ENCODE measurements around the gene PUM1.
"Not testable (repeated sequence)": the region's sequence is repeated elsewhere in the genome, so short reads cannot be mapped to it uniquely, and the experiment has no call there.

Gene PUM1

GRCh38 chr1:31064111-31064717, 1.3 kb downstream of the PUM1 start:
- DNase-seq = no peak

- DNase-seq = no peak
Measured at GRCh38 chr1:31063631-31064030, 1.9 kb downstream of the PUM1 start.

GRCh38 chr1:31062867-31063380, 2.6 kb downstream of the PUM1 start:
- DNase-seq = no peak

- not testable (repeated sequence) for DNase-seq
Measured at GRCh38 chr1:31062162-31062866, 3.2 kb downstream of the PUM1 start.

GRCh38 chr1:31058012-31058411, 7.5 kb downstream of the PUM1 start:
- no peak for DNase-seq

- DNase-seq = no peak
Measured at GRCh38 chr1:31055953-31056352, 9.6 kb downstream of the PUM1 start.

- no peak for DNase-seq
Measured at GRCh38 chr1:31055501-31055900, 10.0 kb downstream of the PUM1 start.

GRCh38 chr1:31054958-31055481, 10.5 kb downstream of the PUM1 start:
- no peak for DNase-seq

GRCh38 chr1:31054349-31054748, 11.2 kb downstream of the PUM1 start:
- DNase-seq = no peak

GRCh38 chr1:31052613-31053012, 12.9 kb downstream of the PUM1 start:
- DNase-seq = not testable (repeated sequence)

GRCh38 chr1:31051611-31052010, 13.9 kb downstream of the PUM1 start:
- DNase-seq = no peak

- DNase-seq = not testable (repeated sequence)
Measured at GRCh38 chr1:31047507-31047906, 18.0 kb downstream of the PUM1 start.

GRCh38 chr1:31043631-31044030, 21.9 kb downstream of the PUM1 start:
- DNase-seq = no peak

GRCh38 chr1:31042656-31043055, 22.9 kb downstream of the PUM1 start:
- DNase-seq = no peak

- no peak for DNase-seq
Measured at GRCh38 chr1:31041529-31041928, 24.0 kb downstream of the PUM1 start.

- no peak for DNase-seq
Measured at GRCh38 chr1:31040038-31040437, 25.5 kb downstream of the PUM1 start.

- DNase-seq = not testable (repeated sequence)
Measured at GRCh38 chr1:31038935-31039334, 26.6 kb downstream of the PUM1 start.

GRCh38 chr1:31038360-31038759, 27.2 kb downstream of the PUM1 start:
- no peak for DNase-seq

- DNase-seq = no peak
Measured at GRCh38 chr1:31036749-31037500, 28.6 kb downstream of the PUM1 start.

- no peak for DNase-seq
Measured at GRCh38 chr1:31033598-31033997, 31.9 kb downstream of the PUM1 start.

GRCh38 chr1:31032266-31032665, 33.3 kb downstream of the PUM1 start:
- DNase-seq = no peak

- DNase-seq = no peak
Measured at GRCh38 chr1:31031330-31032143, 34.0 kb downstream of the PUM1 start.

GRCh38 chr1:31029026-31029425, 36.5 kb downstream of the PUM1 start:
- DNase-seq = no peak
